Small intestine (tissue), 7 donors: ENCODE data around the gene NDUFA11. TPM values are rescaled to one million over a fixed set of nuclear protein-coding genes. Genes with fewer than 3 reads are reported as not detected.
A peak's percentile ranks its signal among the peaks of the same experiment; 100 is the strongest.
"Not testable (repeated sequence)": the region's sequence is repeated elsewhere in the genome, so short reads cannot be mapped to it uniquely, and the experiment has no call there.

Experiments used
- DNase-seq, 2 donors: peaks; one replicate each; pipeline versions ENCODE4 v3.0.0 to v3.0.0-alpha.2; 2013
- FAIRE-seq: peaks from 2 replicates; lab custom pipeline; 2012; peaks lifted over from hg19 to GRCh38; lab: Jason Lieb, UNC
- H3K27ac ChIP-seq, 3 donors: one replicate each; pipeline ENCODE4 v1.5.1; 2013; ENCODE audit warnings: low read length in 2 of 3, mild to moderate bottlenecking in 2 of 3, control low read depth in 1 of 3, inconsistent platforms in 1 of 3, low read depth in 1 of 3, moderate library complexity in 1 of 3
- H3K27me3 ChIP-seq, 3 donors: one replicate each; pipeline ENCODE4 v1.6.1; 2013; ENCODE audit warnings: low read length in 3 of 3, inconsistent platforms in 1 of 3; ENCODE audit not compliant: control insufficient read depth in 3 of 3, insufficient read depth in 3 of 3
- H3K36me3 ChIP-seq, 3 donors: one replicate each; pipeline ENCODE4 v1.6.1; 2013; ENCODE audit warnings: low read length in 3 of 3, inconsistent platforms in 1 of 3, low read depth in 1 of 3, mild to moderate bottlenecking in 1 of 3, moderate library complexity in 1 of 3; ENCODE audit not compliant: control insufficient read depth in 3 of 3, insufficient read depth in 2 of 3
- H3K4me1 ChIP-seq, 3 donors: one replicate each; pipeline ENCODE4 v1.6.1; 2013; ENCODE audit warnings: low read length in 2 of 3, inconsistent platforms in 1 of 3, low read depth in 1 of 3, mild to moderate bottlenecking in 1 of 3, moderate library complexity in 1 of 3; ENCODE audit not compliant: control insufficient read depth in 3 of 3, insufficient read depth in 2 of 3
- H3K4me3 ChIP-seq, 3 donors: one replicate each; pipeline ENCODE4 v1.5.1; 2013; ENCODE audit warnings: low read length in 3 of 3, control low read depth in 1 of 3, inconsistent platforms in 1 of 3, low read depth in 1 of 3, mild to moderate bottlenecking in 1 of 3, moderate library complexity in 1 of 3
- H3K9me3 ChIP-seq, 2 donors: one replicate each; pipeline ENCODE4 v1.6.1; 2013; ENCODE audit warnings: low read depth in 1 of 2, low read length in 1 of 2; ENCODE audit not compliant: control insufficient read depth in 2 of 2, insufficient read depth in 1 of 2
- WGBS, 3 donors: extraction: QIAGEN DNeasy Blood & Tissue Kit; methylation state at CpG; one replicate each; pipeline ENCODE4 v1.1.7; 2013; 5-methylcytosine and 5-hydroxymethylcytosine counted together
- polyA plus RNA-seq, 4 donors: library from polyadenylated mRNA; stranded (reverse) in 3 of 4; unstranded in 1 of 4; fragments of 200-250 nt in 3 of 4; fragments of 120-200 nt in 1 of 4; gene quantifications; one replicate each; pipeline versions ENCODE4 v1.2.1 to v1.2.3, GENCODE V29; 2013
- donor health status: healthy with polysubstance abuse.
- donor health status: control.
- donor health status: control.
- donor health status: Bipolar disorder and iron deficiency.
- donor health status: healthy.

Gene NDUFA11
- polyA plus RNA-seq, 4 donors: 187 to 576 (median 476) TPM

- no peaks in the 10 kb centered on the region for H3K36me3 ChIP-seq
- H3K4me1 ChIP-seq: peaks cover 0 to 14% (median 0%) of the 10 kb centered on the region in 3 donors
- no peak overlapping the region for H3K4me3 ChIP-seq
- 49 to 56% (median 55%) methylated on average over 9 of the region's 9 CpGs for whole genome bisulfite sequencing, 3 donors
- DNase-seq: no peak
- H3K27ac ChIP-seq: no peak overlapping the region
- no peaks in the 10 kb centered on the region for H3K9me3 ChIP-seq
- peaks cover 2 to 8% (median 5%) of the 10 kb centered on the region in 3 donors for H3K27me3 ChIP-seq
- FAIRE-seq: no peak
Observed at GRCh38 chr19:5882421-5882968, 21.1 kb downstream of the NDUFA11 start.

DNA sequence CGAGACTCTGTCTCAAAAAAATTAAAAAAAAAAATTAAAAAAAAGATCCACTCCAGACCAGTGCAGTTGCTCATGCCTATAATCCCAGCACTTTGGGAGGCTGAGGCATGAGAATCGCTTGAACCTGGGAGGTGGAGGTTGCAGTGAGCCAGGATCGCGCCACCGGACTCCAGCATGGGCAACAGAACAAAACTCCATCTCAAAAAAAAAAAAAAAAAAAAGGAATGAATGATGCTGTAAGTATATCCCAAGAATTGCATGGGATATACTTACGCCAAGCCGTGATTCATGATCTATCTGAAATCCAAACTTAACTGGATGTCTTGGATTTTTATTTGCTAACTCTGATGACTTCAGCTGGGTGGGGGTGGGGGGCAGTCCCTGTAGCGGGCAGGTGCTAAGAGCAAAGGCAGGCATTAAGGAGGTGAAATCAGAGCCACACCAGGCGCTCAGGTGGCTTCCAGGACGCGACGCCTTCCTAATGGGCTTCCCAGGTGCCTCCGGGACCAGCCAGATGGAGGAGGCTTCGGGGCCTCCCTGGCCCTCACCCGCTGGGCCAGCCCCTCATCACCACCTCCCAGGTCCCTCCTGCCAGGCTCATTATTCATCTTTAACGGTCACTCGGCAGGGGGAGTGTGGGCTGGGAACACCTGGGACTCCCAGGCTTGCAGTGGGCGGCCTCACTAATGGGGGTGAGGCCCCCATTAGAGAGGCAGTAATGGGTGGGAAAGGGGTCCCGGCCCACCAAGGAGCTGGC is 21.9 kb downstream of the NDUFA11 start:
- Histone ChIP-seq H3K27ac (no peak overlapping the region), H3K36me3 (no peaks in the 10 kb centered on the region), H3K9me3 (no peaks in the 10 kb centered on the region), H3K4me3 (no peak overlapping the region), H3K27me3 (peaks cover 2 to 8% (median 5%) of the 10 kb centered on the region in 3 donors), H3K4me1 (peaks cover 0 to 14% (median 0%) of the 10 kb centered on the region in 3 donors)
- FAIRE-seq: no peak
- DNase-seq: no peak
- 34 to 57% (median 42%) methylated on average over 19 of the region's 19 CpGs for WGBS, 3 donors

DNA sequence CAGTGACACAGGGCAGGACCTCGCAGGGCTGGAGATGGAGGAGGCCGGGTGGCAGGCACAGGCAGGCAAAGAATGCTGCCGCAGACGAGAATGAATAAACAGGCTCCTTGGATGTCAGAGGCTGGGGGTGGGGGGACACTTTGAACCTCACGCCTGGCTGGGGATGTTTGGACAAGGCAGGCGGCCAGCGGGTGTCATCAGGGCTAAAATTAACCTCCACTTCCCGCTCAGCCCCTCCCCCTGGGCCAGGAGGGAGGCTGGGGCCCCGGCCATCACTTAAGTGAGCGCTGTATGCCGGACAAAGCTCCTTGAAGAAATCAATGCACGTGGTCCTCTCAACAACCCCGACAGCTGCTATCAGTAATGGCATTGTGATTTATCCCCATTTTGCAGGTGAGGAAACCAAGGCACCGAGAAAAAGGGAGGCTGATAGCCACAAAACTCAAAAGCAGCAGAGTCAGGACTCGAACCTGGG is 22.9 kb downstream of the NDUFA11 start:
- 16 to 19% (median 17%) methylated on average over 15 of the region's 15 CpGs for WGBS, 3 donors

DNA sequence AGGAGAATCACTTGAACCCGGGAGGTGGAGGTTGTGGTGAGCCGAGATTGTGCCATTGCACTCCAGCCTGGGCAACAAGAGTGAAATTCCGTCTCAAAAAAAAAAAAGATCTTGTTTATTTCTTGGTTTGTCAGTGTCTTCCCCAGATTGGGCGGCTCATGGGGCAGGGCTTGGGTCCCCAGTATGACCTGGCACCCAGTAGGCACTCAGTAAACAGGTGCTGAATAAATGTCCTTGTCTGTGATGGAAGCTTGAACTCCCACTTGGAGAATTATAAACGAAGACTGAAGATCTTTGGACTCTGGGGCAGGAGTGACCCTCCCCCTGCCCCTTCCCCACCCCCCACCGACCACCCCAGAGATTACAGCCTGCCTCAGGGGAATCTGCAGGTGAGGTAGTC is 23.4 kb downstream of the NDUFA11 start:
- 19 to 31% (median 28%) methylated on average over 4 to 6 of the region's 6 CpGs for WGBS, 3 donors

More for the DNA sequence above, 22.9 kb downstream of the NDUFA11 start:
- Histone ChIP-seq H3K27ac (peak overlapping the region in 1 of 3 donors; percentile 0), H3K36me3 (no peaks in the 10 kb centered on the region), H3K4me1 (peaks cover 0 to 20% (median 0%) of the 10 kb centered on the region in 3 donors), H3K4me3 (no peak overlapping the region), H3K27me3 (peaks cover 2 to 8% (median 5%) of the 10 kb centered on the region in 3 donors), H3K9me3 (no peaks in the 10 kb centered on the region)
- no peak for FAIRE-seq
- peak in 1 of 2 donors; percentile 54 for DNase-seq

GRCh38 chr19:5877882-5878281 is 25.7 kb downstream of the NDUFA11 start:
- Histone ChIP-seq H3K36me3 (no peaks in the 10 kb centered on the region), H3K4me1 (peaks cover 0 to 23% (median 0%) of the 10 kb centered on the region in 3 donors), H3K4me3 (no peak overlapping the region), H3K27me3 (peaks cover 2 to 8% (median 5%) of the 10 kb centered on the region in 3 donors), H3K9me3 (no peaks in the 10 kb centered on the region), H3K27ac (no peak overlapping the region)
- DNase-seq: no peak
- no peak for FAIRE-seq
- 77 to 84% (median 81%) methylated on average over 9 of the region's 9 CpGs for WGBS, 3 donors

More for the DNA sequence above, 23.4 kb downstream of the NDUFA11 start:
- no peak overlapping the region for H3K4me3 ChIP-seq
- H3K27me3 ChIP-seq: peaks cover 2 to 8% (median 5%) of the 10 kb centered on the region in 3 donors
- no peak overlapping the region for H3K27ac ChIP-seq
- H3K36me3 ChIP-seq: no peaks in the 10 kb centered on the region
- no peak for FAIRE-seq
- peaks cover 0 to 23% (median 0%) of the 10 kb centered on the region in 3 donors for H3K4me1 ChIP-seq
- H3K9me3 ChIP-seq: no peaks in the 10 kb centered on the region
- DNase-seq: no peak

DNA sequence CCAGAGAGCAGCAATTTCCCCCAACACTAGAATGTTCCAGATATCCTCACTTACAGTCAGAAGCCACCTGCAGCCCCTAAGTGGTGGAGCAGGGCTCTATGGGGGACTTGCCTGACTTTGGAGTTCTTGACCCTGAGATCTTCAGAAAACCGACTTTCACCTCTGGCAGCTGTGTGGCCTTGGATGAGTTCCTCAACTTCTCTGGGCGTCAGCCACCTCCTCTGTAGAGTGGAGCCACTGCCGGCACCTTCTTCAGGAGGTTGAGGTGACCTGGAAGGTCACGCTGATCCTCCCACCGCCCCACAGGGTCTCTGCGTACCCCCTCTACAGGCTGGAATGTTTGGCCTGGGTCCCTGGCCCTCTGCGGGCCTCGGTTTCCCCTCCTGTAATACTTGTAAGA is 26.2 kb downstream of the NDUFA11 start:
- Histone ChIP-seq H3K4me1 (peaks cover 0 to 23% (median 0%) of the 10 kb centered on the region in 3 donors), H3K27ac (no peak overlapping the region), H3K9me3 (no peaks in the 10 kb centered on the region), H3K27me3 (peaks cover 2 to 8% (median 5%) of the 10 kb centered on the region in 3 donors), H3K36me3 (no peaks in the 10 kb centered on the region), H3K4me3 (no peak overlapping the region)
- DNase-seq (no peak), FAIRE-seq (no peak)
- 73 to 90% (median 87%) methylated on average over 8 of the region's 8 CpGs for WGBS, 3 donors

- WGBS, 3 donors: 79 to 86% (median 85%) methylated on average over 6 to 7 of the region's 7 CpGs
- DNase-seq, H3K27ac ChIP-seq, H3K9me3 ChIP-seq, H3K36me3 ChIP-seq, H3K4me3 ChIP-seq, H3K4me1 ChIP-seq, FAIRE-seq, H3K27me3 ChIP-seq: not testable (repeated sequence)
Observed at GRCh38 chr19:5874496-5874895, 29.1 kb downstream of the NDUFA11 start.

DNA sequence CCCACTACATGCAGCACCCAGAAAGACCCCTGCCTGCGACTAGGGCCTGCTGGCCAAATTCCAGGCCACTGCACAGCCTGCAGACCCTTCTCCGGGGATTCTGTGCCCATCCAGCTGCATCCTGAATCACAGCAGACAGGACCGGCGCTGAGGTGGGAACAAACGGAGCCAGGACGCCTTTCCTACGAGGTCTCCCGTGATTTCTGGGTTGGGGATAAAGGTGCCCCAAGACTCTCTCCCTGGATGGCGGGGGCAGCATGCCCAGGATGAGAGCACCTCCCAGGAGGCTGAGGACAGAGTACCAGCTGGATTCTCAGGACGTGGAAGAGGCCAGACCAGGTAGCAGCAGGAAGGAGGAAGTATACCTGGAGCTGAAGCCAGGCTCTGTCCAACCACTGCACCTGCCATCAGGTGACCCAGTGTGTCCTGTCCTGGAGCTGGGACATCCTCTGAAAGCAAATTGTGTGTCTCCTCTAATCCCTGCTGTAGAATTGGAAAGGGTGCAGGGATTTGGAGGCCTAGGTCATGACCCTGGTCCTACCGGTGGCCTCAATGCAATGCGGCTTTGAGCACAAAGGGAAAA is 29.9 kb downstream of the NDUFA11 start:
- no peaks in the 10 kb centered on the region for H3K27me3 ChIP-seq
- FAIRE-seq (no peak), DNase-seq (no peak)
- H3K27ac ChIP-seq: no peak overlapping the region
- H3K4me1 ChIP-seq: peaks cover 0 to 9% (median 0%) of the 10 kb centered on the region in 3 donors
- no peak overlapping the region for H3K4me3 ChIP-seq
- H3K36me3 ChIP-seq: no peaks in the 10 kb centered on the region
- H3K9me3 ChIP-seq: no peaks in the 10 kb centered on the region
- WGBS, 3 donors: 85 to 92% (median 88%) methylated on average over 12 of the region's 12 CpGs
